Stimulated activated CD8-positive, alpha-beta memory T cell treated with anti-CD3 and anti-CD28 coated beads, Interleukin-12 subunit alpha, Interleukin-12 subunit beta, amount 100 ng/mL, for 4 hours (primary cell): ENCODE data around the gene LRP8.
A peak's percentile ranks its signal among the peaks of the same experiment; 100 is the strongest.

Source experiments
- DNase-seq: peaks from one replicate; pipeline ENCODE4 v3.0.0-alpha.2; 2020; ENCODE audit warnings: low read depth

Gene LRP8

DNA sequence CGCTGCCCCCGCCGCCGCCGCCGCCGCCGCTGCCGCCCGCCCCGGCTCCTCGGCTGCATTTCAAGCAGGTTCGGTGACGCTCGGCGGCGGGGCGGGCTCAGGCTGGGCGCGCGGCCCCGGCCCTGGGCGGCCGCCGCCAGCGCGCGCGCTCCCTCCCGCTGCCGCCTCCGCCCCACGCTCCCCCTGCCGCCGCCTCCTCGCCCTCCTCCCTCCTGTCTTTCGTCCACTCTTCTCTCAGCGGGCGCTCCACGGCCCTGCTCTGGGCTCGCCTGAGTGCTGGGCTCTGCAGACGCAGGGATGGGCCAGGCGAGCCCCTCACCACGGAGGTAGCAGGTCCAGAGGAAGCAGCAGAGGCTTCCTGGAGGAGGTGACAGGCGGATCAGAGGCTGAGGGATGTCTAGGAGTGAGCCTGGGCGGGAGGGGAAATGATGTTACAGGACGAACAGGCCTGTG lies at the start of gene LRP8:
Gene LRP8 (minus strand): TSS at position 62 of the 453 bp plus-strand sequence. CDS start 158 bp downstream, outside the sequence.
- DNase-seq = peak; percentile 73

DNA sequence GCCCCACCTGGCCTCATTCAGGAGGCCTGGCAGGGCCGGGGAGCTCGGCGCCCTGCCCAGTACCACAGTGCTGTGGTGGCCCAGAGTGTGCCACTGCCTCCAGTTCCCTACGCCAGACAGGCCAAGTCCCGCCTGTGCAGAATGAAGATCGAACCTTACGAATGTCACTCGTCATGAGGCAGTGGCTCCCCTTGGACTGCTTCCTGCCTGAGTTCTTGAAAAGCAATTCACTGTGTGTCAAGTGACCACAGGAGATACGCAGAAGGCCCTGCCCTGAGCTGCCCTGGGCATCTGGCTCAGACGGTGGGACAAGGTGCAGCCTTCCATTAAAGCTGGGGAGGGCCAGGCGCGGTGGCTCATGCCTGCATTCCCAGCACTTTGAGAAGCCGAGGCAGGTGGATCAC lies 49.6 kb upstream of the LRP8 start:
- no peak for DNase-seq

DNA sequence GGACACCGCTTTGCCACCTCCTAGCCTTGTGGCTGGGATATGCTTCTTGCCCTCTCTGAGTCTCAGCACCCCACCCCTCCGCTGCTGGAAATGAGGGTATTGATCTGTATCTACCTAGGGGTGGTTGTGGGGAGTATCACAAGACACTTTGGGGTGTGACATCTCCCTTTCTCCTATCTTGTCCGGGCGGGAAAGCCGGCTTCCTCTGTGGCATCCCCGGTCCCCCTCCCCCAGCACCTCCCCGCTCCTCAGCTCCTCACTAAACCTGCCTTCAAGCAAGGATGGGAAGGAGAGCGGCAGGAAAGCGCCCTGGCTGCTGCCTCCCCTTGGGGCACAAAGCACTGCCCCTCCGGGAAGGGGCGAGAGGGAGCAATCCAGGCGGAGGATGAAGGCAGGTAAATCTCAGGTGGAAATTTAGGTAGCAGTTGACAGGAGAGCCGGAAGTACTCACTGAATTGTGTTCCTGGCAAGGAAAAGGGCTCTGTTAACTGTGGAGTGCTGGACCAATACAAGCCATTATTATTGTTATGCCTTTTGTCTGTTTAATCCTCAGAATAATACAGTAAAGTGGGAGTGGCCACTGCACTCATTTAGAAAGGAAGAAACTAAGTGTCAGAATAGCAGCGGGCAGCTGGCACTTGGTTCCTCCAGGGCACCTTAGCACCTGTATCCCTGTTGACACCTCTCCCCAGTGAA lies 49.0 kb upstream of the LRP8 start:
- no peak for DNase-seq

DNA sequence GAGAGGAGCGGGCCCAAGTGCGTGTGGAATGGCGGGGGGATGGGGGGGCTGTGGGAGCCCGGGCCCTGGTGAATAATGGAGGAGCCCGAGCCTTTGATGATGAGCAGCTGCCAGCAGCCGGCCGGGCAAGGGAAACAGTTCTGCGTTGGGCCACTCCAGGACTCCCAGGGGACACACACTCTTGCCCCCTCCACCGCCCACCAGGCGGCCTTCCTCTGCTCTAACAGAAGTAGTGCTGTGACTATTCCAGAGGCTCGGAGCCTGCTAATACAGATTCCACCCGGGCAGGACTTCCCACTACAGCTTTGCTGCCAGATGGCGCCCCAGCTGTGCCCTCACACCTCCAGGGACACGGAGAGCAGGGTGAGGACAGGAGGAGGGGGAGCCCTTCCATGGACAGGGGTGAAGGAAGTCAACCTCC lies 48.2 kb upstream of the LRP8 start:
- DNase-seq = no peak

DNA sequence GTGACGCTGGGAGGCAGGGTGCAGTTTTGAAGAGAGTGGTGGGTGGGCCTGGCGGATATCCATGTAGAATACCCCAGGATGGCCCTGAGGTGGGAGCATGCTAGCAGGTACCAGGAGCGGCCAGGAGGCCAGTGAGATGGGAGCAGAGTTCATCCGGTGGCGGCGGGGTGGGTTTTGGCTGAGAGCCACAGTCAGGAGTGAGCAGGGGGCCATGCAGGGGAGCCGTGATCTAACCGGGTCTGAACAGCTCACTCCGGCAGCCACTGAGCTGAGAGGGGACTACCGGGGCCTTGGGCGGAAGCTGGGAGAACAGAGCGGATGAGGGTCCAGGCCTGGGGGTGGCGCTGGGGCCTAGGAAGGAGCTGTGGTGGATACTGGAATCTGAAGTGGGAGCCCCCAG lies 47.6 kb upstream of the LRP8 start:
- no peak for DNase-seq

DNA sequence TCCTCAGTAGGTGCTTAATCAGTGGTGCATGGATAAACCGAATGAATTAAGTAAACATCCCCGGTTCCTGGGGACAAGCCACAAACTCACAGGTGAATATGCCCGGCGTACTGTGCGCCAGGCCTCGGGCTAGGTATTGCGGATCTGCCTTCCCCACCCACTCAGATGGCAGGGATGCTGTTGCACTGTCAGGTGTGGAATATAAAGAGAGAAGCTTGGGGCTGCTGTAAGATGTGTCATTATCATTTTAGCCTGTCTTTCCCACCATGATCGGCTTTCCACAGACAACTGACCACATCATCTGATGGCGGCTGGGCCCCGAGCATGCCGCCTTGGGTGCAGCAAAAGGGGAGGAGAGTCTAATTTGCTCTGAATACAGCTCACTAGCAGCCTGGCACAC lies 45.4 kb upstream of the LRP8 start:
- no peak for DNase-seq

DNA sequence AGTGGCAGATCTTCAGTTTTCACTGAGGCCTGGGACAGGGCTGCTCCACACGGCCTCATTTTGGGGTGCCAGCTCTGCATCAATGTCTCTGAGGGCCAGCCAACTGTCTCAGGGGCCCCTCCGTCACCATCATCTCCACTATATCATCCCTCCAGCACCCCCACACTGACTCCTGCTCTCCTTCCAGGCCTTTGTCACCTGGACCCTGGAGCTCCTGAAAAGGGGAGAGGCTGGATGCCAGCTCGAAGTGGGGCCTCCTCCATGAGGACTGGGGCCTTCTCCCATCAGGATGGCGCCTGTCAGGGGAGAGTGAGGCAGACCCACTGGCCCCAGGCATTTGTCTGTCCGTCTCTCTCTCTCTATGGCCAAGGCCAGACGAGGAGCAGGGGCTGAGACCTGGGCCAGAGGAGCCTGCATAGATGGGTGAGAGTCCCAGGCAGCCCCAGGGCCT lies 44.7 kb upstream of the LRP8 start:
- no peak for DNase-seq

DNA sequence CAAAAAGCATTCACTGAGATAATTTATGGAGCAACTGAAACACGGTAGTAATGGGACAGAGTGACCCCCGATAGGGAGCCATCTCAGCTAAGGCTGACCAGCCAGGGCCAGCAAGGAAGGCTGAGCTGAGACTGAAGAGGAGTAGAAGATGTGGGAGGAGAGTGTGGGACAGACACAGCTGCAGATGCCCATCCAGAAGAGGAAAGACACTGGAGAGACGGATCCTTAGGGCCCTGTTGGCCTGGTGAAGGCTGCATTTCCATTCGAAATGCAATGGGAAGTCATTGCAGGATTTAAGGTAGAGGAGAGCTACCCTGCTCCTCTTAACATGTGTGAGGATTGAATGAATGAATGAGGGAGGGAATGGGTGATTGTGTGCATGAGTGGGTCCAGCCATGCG lies 44.0 kb upstream of the LRP8 start:
- DNase-seq = no peak

DNA sequence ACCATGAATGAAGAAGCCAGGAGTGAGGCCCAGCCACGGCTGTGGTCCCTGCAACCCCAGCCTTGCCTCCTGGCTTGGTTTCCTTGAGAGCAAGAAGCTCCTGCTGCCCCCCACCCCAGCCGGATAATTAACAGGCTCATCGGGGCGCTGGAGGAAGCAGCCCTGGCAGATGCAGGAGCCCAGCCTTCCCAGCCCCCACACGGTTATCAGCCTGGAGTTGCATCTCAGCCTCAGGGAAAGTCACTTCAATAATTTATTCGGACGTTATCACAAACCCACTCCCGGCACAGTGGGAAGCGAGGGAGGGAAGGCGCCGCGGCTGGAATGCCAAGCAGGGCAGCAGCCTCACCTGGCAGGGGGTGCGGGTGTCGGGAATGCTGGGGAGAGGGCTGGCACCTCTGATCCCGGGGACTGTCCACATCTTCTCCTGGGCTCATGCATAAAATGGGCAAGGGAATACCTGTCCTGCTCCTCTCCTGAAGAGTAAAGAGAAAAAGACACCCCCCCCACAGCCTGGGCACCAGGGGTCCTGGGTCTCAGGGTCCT lies 43.3 kb upstream of the LRP8 start:
- DNase-seq = no peak

DNA sequence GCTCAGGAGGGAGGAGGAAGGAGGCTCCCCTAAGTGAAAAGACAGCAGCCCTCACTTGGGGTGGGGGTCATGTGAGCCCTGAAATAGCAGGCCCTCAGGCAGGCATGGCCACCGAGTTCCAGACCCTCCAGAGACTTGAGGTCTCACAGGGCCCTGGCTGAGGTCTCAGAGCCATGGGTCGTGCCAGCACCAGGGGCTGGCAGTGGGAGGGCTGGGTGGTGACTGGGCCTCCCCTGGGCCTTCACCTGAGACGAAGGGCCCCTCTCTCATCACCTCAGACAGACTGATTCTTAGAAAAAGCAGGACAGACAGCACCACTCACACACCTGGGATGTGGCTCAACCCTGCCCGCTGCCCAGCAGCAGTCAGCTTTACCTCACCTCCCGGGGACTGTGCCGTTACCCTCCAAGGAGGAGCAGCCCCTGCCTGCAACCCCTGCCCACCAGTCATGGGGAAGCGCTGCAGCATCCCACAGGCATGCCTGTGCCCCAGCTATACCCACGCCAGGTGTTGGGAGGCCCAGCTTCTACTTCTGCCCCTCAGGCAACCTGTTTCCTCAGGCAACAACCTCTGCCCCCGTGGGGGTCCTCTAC lies 42.6 kb upstream of the LRP8 start:
- no peak for DNase-seq

DNA sequence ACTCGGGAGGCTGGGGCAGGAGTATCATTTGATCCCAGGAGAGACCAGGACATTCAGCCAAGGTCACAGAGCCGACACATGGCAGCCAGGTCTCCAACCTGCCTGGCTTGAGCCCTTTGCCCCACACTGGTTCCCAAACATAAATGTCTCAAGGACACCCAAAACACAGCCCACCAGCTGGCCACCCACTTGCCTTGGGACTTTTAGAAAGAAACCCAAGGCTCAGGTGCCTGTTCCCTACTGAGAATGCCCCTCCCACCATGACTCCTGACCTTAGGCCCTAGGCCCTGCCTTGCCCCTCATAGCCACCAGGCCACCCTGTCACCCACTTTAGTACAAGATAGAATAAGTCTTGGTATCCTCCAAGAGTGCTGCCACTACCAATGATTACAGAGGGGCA lies 41.9 kb upstream of the LRP8 start:
- DNase-seq = no peak

DNA sequence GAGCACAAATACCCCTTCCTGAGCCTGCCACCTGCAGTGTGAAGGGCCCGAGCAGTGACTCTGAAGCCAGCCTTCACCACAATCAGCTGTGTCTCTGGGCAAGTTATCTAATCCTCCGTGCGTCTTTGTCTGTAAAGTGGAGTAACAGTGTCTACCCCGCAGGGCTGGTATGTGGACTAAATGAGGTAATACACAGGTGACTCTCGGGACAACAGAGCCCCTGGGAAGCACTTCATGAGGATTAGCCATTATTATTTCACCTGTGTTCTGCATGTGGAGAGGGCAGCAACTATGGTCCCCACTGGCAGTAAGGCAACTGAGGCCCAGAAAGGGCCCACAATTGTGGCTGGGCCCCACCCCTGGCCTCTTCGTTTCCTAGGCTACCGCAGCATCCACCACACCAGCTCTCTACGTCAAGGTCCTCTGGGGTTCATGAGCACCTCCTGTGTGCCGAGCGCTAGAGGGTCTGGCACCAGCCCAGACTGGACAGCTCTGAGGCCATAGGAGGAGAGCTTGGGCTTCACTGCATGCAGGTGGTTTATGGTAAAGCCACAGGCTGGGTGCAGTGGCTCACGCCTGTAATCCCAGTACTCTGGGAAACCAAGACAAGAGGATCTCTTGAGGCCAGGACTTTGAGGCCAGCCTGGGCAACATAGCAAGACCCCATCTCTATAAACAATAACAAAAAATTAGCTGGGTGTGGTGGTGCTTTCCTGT lies 41.3 kb upstream of the LRP8 start:
- DNase-seq = no peak

DNA sequence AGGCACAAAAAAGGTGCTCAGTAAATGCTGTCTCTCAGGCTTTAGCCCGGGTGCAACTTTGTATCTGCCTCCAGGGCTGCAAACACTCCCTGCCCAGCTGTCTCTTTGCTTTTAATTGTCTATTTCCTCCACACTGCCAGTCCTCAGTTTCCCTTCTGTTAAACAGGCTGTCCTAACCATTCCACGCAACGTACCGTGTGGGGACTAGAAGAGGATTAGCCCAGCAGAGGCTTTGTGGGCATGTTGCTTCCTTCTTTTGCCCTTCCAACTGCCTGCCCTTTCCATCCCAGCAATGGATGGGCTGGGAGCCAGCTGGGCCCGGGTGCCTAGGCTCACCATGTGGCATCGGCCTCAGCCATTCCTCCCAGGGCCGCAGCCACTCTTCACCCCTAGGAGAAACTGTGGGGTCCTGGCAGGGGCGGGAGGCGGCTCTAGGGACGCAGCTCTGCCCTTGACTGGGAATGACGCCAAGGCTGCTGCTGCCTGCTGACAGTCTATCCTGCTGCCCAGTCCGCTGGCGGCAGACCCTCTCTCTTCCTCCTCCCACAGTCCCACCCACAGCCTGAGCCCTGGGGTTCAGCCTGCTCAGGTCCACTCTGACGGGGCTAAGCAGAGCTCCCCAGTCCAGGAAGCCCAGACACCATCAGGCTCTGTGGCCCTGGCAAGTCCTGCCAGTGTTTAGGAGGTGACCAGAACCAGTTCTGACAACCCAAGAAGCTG lies 40.6 kb upstream of the LRP8 start:
- DNase-seq = no peak

DNA sequence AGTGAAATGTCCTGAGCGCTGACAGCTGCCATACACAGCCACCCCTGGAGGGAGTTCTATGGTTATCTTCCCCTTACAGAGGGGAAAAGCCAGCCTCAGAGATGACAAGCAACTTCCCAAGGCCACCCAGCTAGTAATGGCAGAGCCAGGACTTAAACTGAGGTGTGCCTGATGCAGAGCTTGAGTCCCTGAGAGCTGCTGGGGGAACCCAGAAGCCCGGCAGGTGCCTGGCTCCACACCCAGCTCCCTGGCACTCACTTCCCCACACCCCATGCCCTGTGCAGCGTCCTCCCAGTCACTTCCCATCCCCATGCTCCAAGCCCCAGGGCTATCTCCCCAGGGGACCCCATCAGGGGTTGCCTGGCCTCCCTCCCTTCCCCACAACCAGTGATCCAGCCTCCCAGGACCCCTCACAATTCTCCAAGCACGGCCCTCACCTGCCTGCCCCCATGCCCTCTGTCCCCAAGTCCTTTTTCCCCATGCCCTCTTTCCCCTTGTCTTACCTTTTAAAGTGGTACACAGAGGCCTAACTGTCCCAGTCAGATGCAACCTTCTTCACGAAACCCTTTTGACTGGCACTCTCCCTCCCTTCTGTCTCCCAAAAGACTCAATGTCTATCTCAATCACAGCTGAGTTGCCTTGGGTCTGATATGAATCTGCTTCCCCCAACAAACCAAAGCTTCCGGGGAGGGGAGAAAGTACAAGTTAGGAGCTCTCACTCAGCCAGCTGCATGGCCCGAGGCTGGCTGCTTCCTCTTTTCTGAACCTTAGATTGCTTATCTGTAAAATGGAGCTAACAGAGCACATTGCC lies 39.8 kb upstream of the LRP8 start:
- no peak for DNase-seq

DNA sequence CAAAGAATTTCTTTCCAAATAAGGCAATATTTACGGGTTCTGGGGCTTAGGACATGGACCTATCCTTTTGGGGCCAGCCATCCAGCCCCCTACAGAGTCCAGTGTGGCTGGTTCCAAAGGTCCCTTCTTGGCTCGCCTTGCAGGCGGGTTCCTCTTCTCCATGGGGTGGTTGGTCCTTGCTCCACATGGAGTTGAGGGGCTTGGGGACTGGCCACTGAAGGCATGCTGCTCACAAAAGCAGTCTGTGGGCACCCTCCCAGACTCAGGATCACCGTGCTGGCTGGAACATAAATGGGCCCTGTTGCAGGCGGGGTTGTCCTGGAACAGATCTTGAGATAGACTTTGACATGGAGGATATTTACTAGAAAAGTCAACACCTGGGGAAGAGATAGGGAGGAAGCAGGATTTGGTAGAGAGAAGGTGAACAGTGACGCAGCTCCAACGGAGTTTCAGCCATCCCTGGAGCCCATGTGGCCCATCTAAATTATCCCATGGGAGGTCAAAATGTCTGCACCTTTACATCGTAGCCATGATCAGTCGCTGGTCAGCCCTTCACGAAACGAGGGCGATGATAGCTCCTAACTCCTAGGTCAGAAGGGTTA lies 39.1 kb upstream of the LRP8 start:
- DNase-seq = no peak

DNA sequence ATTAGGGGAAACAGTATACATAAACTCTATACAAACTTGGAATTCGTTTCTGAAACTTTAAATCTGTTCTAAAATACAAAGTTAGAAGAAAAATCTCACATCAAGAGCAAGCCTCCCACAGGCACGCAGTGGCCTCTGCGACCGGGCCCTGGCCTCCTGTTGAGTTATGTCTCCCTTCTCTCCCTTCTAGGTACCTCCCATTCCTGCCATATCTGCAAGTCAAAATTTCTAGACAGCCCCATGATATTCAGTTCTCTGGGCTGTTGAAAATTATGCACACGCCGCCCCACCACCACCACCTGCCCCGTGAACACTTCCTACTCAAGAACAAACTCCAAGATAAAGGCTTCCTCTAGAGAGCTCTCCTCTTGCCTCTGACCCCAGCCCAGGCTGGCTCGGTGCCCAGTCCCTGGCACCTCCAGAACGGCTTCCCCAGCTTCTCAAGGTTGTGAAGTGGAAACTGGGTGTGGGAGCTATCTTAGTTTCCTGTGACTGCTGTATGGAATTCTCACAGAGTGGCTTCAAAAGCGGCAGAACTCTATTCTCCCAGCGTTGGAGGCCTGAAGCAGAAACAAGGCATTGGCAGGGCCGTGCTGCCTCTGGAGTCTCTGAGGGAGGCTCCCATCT lies 37.7 kb upstream of the LRP8 start:
- DNase-seq = no peak

DNA sequence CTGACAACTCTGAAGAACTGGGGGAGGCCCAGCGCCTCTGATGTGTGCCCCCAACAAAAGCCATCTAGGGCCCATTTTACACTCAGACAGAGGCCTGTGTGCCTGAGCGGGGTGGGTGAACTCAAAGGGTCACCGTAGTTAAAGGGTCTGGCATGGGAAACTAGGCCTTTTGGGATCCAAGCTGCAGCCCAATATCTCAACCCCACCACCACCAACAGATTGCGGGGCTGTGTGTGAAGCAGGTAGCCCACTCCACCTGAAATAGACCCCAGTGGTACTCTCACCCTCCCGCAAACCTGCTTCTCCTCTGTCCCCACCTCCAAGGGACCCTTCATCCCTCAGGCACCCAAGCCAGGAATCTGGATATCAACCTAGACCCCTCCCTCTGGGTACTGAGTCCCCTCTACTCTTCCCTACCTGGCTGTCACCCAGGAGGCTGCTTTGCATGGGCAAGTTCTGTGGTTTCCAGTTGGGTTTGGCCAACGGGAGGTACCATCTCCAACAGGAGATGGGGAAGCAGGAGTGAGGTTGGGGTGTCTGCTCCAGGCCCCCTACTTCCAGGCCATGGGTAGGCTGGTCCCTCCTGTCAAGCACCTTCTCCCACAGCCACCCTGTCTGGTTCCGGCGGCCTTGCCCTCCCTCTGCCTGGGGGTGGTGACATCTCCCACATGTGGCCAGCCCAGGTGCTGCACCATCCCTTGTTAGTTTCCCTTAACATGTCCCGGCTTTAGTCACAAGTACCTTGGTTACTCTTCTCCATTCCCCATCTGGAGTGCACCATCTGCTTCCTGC lies 35.2 kb upstream of the LRP8 start:
- no peak for DNase-seq

DNA sequence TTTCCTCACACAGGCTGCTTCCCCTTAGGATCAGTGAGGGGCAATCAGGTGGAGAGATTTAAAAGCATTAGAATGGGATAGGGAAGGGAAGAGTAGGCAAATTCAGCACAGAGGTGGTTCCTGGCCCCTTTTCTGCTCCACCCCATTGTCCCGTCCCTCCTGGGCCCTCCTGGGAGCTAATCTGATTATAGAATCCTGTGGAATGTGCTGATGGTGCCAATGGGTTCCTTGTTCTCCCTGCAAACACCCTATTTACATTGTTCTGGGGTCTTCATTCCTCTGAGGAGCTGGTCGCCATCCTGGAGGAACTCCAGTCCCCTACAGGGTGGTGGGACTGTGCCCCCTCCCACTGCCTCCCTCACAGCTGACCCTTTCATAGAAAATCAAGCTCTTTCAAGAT lies 34.4 kb upstream of the LRP8 start:
- no peak for DNase-seq

DNA sequence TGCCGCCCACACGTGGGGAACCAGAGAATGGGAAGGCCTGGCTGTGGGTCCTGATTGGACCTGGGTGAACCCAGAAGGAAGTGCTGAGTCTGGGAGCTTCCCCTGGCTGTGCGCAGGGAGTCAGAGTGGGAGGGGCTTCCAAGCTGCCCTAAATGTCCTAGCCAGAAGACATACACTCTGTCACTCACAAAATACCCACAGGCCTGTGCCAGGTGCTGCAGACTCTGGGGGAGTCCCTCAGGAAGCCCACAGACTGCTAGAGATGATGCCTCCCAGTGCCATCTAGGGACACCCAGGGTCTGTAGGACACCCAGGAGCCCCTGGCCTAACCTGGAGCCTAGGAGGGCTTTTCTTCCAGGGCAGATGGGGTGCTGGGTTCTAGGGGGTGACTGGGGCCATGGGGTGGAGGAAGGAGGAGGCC lies 33.7 kb upstream of the LRP8 start:
- DNase-seq = no peak

DNA sequence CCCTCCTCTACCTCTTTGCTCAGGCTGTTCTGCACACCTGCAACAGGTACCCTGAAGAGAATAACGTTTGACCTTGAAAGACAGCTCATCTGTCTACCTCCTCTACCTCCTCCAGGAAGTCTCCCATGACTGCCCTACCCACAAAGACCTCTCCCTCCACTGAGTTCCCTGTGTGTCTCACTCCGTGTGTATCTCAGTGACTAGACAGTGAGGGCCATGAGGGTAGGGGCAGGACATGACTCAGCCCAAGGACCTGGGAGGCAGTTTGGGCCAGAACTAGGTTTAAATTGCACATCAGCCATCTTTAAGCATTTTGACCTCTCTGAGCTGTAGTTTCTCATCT lies 32.0 kb upstream of the LRP8 start:
- no peak for DNase-seq
